GM18858 (cell line): Measurements from ENCODE around the gene AGRN.
"Not testable (repeated sequence)": the region's sequence is repeated elsewhere in the genome, so short reads cannot be mapped to it uniquely, and the experiment has no call there.

Experiments
- ATAC-seq: cut with Tn5 transposase; IDR thresholded peaks from one replicate; pipeline ENCODE4 v1.9.1; 2021; ENCODE audit not compliant: unreplicated experiment

Gene AGRN

GRCh38 chr1:1018321-1018685, 1.6 kb upstream of the AGRN start:
- ATAC-seq, result not testable (repeated sequence)

- peak; percentile 54 for ATAC-seq
These were observed 559 bp upstream of the AGRN start for GRCh38 chr1:1019122-1019999.

- ATAC-seq, result no peak
These were observed 592 bp downstream of the AGRN start for GRCh38 chr1:1020415-1021009.

GRCh38 chr1:1021010-1021919, 1.3 kb downstream of the AGRN start:
- ATAC-seq, result no peak

- no peak for ATAC-seq
These were observed 2.0 kb downstream of the AGRN start for GRCh38 chr1:1021920-1022259.

GRCh38 chr1:1022302-1023009, 2.5 kb downstream of the AGRN start:
- ATAC-seq, result no peak

GRCh38 chr1:1023700-1024099, 3.8 kb downstream of the AGRN start:
- ATAC-seq, result no peak

- ATAC-seq, result no peak
These were observed 4.3 kb downstream of the AGRN start for GRCh38 chr1:1024149-1024770.

GRCh38 chr1:1024771-1025699, 5.1 kb downstream of the AGRN start:
- ATAC-seq, result no peak

- no peak for ATAC-seq
These were observed 5.8 kb downstream of the AGRN start for GRCh38 chr1:1025730-1026129.

GRCh38 chr1:1026599-1027413, 6.9 kb downstream of the AGRN start:
- no peak for ATAC-seq

- ATAC-seq, result no peak
These were observed 7.9 kb downstream of the AGRN start for GRCh38 chr1:1027791-1028190.

- not testable (repeated sequence) for ATAC-seq
These were observed 11.1 kb downstream of the AGRN start for GRCh38 chr1:1030867-1031658.

GRCh38 chr1:1031659-1032235, 11.8 kb downstream of the AGRN start:
- ATAC-seq, result no peak

GRCh38 chr1:1032424-1032823, 12.5 kb downstream of the AGRN start:
- no peak for ATAC-seq

- peak; percentile 64 for ATAC-seq
These were observed 13.2 kb downstream of the AGRN start for GRCh38 chr1:1033009-1033587.
